Cardiac fibroblast (primary cell): Measurements from ENCODE around the gene ATP1B1.

ENCODE experiments used
- DNase-seq, 2 donors: peaks; one replicate each; pipeline versions ENCODE4 v3.0.0 to v3.0.0-alpha.2; 2010; ENCODE audit warnings: low read depth in 2 of 2
- H3K4me3 ChIP-seq, 2 donors: replicated peaks in 1 of 2; 1 replicate in 1 of 2; 2 replicates in 1 of 2; pipeline ENCODE4 v1.5.1; 2011; ENCODE audit warnings: low read depth in 2 of 2, low read length in 2 of 2, mild to moderate bottlenecking in 2 of 2, moderate library complexity in 1 of 2
- TF ChIP-seq, protein P1 (sequence below): IDR thresholded peaks from one replicate; pipeline ENCODE4 v1.5.1; 2011; ENCODE audit warnings: low read depth, mild to moderate bottlenecking, low read length, inconsistent platforms

The ATP1B1 gene

DNA sequence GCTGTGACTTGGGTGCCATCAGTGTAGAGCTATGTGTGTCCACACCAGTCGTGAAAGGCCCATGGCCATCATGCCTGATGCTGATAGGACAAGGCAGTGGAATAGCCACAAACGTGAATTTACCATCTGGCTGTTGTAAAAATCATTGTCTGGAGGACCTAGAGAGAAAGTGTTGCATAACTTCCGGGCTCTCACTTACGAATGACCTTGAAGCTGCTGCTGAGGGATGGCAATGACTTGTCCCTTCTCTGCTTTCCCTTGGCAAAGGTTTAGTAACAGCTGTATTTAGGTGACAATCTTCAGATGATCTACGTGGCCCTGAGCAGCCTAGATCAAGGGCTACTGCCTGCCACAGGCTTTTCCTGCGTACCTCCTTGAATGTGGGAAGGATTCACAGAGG is 5.8 kb downstream of the ATP1B1 start:
- no peak overlapping the region for H3K4me3 ChIP-seq
- TF ChIP-seq, protein P1, sequence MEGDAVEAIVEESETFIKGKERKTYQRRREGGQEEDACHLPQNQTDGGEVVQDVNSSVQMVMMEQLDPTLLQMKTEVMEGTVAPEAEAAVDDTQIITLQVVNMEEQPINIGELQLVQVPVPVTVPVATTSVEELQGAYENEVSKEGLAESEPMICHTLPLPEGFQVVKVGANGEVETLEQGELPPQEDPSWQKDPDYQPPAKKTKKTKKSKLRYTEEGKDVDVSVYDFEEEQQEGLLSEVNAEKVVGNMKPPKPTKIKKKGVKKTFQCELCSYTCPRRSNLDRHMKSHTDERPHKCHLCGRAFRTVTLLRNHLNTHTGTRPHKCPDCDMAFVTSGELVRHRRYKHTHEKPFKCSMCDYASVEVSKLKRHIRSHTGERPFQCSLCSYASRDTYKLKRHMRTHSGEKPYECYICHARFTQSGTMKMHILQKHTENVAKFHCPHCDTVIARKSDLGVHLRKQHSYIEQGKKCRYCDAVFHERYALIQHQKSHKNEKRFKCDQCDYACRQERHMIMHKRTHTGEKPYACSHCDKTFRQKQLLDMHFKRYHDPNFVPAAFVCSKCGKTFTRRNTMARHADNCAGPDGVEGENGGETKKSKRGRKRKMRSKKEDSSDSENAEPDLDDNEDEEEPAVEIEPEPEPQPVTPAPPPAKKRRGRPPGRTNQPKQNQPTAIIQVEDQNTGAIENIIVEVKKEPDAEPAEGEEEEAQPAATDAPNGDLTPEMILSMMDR = no peak
- peak; percentile 45 to 47 for DNase-seq

DNA sequence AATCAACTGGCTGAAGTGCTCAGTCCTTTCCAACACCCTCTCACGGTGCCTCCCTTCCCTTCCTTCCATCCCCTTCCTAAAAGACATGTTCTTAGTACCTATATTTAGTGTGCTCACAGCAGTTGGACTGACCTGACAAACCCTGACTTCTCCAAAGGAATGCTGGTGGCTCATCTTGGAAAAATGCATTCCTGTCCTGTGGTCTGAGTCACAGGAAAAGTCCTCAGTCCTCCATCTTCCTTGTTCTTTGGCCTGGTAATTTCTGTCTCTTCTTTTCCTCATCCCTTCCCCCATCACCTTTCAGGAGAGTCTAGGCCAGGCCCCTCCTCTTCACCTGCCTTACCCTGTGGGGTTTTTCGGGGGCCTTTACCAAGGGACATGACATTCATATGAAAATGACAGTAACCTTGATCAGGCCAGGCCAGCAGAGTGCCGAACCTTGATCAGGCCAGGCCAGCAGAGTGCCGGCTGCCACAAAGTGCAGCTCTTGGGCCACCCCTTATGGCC is 7.2 kb downstream of the ATP1B1 start:
- TF ChIP-seq, protein P1 = no peak
- H3K4me3 ChIP-seq = no peak overlapping the region
- DNase-seq = peak; percentile 82 to 95

DNA sequence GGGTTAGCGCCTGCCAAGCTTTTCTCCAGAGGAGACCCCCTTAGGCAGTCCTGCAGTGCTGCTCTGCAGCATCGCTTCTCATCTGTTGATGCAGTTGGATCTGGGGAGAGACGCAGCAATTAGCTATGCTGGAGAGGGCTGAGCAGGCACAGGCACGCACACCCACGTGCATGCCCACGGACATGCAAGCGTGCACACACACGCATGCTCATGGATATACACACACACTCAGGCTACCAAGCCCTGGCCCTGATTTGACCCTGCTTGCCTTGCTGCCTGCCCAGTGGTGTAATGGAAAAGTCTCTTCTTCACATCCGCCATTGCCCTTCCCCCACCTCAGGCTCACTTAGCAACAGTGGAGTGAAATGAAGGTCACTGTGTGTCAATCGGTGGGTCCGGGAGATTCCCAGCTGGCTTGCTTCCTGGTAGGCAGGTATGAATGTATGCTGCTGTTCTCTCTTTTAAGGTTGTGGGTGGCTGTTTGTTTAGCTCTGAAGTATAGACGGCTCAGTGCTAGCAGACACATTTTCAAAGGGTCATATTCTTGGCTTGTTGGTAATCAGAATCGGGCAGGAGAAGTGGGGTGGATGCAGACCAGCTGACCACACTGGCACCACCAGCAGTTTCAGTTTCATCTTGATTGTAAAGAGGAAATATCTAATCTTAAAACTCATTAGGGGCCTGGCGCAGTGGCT is 9.5 kb downstream of the ATP1B1 start:
- H3K4me3 ChIP-seq = no peak overlapping the region
- no peak for DNase-seq
- TF ChIP-seq, protein P1 = no peak

DNA sequence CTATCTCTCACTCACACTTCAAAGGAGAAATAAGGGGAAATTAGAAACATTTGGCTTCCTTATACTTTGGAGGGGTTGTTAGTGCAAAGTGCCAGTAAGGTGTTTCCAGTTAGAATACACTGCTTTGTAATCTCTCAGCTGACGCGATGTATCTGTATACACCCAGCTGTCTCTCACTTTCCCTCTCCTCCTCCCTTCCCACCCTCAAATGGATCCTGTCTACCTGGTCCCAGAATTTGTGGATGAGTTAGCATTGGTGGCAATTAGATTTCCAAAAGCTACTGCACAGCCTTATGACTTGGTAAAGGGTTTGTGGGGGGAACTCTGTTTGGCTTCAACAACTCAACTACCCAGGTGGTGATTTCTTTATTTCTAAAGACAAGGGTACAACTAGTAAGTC is 10.5 kb downstream of the ATP1B1 start:
- TF ChIP-seq, protein P1 = no peak

DNA sequence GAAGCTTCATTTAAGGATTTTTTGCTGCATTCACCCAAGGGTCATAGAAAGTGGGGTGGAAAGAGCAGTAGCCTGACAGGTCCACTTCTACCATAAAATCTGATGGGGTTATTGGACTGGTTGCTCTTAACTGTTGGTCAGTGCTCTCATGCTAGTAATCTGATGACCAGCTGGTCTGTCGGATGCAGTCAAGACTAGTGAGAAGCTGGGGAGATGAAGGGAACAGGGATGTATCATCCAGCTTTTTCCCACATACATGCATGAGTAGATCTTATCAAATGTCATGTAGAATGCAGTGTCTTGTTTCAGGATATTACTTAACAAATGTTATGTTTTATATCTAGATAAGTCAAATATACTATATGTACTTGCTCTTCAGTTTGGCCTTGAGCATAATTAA is 11.1 kb downstream of the ATP1B1 start:
- TF ChIP-seq, protein P1 = no peak
- no peak overlapping the region for H3K4me3 ChIP-seq
- DNase-seq = no peak

More for the DNA sequence above, 10.5 kb downstream of the ATP1B1 start:
- DNase-seq = no peak
- H3K4me3 ChIP-seq = no peak overlapping the region

DNA sequence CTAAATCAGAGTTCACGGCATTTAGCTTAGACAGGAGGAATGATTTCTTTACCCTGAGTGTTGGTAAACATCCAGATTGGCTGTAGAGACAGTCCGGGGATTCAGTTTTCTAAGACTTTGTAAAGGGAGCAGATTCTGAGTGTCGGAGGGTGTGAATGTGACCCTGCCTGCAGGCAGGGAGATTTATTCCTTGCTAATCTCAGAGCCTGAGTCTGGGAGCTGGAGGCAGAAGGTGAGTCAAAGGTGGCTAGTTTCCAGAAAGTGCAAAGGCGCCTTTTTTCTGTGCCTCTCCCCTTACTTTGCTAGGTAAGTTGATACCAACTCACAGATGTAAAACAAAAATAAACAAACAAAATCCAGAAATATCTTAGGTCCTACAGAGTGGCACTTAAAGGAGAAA is 11.7 kb downstream of the ATP1B1 start:
- TF ChIP-seq, protein P1 = no peak
- DNase-seq = no peak
- H3K4me3 ChIP-seq = no peak overlapping the region

DNA sequence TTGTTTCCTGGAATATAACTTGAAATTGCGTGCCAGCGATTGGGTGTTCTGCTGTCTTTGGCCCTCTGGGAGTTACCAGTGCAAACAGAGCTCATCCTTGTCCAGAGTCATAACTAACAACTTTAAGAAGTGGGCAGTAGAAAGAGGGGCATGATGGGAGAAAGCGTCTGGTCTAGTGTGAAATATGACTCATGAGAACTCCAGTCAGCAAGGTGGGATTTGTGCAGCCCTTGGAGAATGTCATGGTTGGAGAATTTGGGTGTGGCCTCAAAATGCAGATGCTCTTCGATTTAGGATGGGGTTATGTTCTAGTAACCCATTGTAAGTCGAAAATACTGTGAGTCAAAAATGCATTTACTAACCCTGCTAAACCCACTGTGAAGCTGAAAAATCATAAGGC is 12.9 kb downstream of the ATP1B1 start:
- TF ChIP-seq, protein P1 = no peak
- peak in 1 of 2 donors; percentile 86 for DNase-seq
- no peak overlapping the region for H3K4me3 ChIP-seq
